AG09309 (cell line): Measurements from ENCODE around the gene DSEL.
A peak's percentile ranks its signal among the peaks of the same experiment; 100 is the strongest.

Experiments used
- DNase-seq: peaks from one replicate; pipeline ENCODE4 v3.0.0-alpha.2; 2010; ENCODE audit warnings: low read depth
- H3K4me3 ChIP-seq: 2 replicates; pipeline ENCODE4 v1.5.1; 2011; ENCODE audit warnings: mild to moderate bottlenecking, low read depth, low read length, moderate library complexity; ENCODE audit not compliant: control insufficient read depth
- CTCF ChIP-seq: IDR thresholded peaks from 2 replicates; pipeline ENCODE4 v1.5.1; 2011; ENCODE audit warnings: mild to moderate bottlenecking, low read depth, low read length, inconsistent platforms; ENCODE audit not compliant: insufficient read depth, control insufficient read depth; ENCODE audit errors: missing control alignments

DSEL gene

DNA sequence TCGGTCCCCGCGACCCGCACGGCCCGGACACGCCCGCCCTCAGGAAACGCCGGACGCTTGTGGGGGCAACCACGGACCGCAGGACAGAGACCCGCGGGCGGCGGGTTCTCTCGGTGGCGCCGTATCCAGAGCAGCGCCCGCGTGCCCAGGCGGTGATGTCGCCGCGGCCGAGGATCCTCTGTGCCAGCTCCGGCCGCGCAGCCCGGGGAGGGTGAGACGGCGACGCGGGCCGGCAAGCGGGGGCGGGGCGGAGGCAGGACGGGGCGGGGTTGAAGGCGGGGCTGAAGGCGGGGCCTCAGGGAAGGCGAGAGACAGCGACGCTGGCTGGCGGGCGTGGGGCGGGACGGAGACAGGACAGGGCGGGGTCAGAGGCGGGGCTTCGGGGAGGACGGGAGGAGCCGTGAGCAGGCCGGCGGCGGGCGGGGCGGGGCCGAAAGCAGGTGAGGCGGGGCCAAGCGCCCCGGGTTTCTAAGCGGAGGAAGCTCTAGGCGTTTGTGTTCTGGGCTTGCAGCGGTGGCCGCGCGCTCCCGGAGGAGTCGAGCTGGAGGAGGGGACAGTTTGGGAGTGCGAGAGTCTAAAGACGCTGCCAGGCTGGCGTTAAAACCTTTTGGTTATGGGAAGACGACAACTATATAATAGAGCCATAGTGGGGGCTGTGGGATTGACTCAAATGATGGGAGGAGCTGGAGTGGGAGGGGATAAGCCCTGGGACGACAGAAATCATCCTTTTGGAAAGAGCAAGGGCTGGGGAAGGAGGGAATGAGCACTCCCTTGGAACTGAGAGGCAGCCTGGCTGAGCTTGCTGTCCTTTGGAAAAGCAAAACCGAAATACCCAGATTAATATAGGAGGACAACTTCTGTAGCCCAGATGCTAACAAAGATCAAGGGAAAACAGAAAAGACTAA, at the start of gene DSEL:
TSS of gene DSEL (minus strand) at position 182 of the 905 bp plus-strand sequence. CDS start 2,112 bp downstream, outside the sequence.
- peak; percentile 71 for DNase-seq
- H3K4me3 ChIP-seq = peak within 1 kb of the TSS; percentile 90
- TF ChIP-seq CTCF = no peak

GRCh38 chr18:67553437-67553836, 36.9 kb upstream of the DSEL start:
- no peak overlapping the region for H3K4me3 ChIP-seq
- no peak for DNase-seq
- TF ChIP-seq CTCF = no peak

- no peak for TF ChIP-seq CTCF
- no peak overlapping the region for H3K4me3 ChIP-seq
- DNase-seq = no peak
These were observed 34.5 kb upstream of the DSEL start for GRCh38 chr18:67550872-67551520.

DNA sequence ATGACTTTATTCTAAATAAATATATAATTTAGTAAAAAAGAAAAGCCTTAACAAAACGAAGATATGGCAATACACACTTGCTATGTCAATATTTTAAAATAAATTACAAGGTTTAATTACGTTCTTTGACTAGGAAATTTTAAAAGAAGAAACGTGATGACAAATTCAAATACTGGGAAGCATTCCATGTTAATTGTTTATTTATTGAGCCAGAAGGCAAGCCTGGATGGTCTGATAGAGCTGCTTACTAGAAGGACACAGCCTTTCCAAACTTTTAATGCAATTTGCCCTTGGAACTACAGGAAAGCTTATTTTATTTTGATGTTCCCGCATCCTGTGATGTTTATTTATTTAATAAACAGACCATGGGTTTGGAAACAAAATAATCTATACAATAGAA, 33.4 kb upstream of the DSEL start:
- no peak overlapping the region for H3K4me3 ChIP-seq
- TF ChIP-seq CTCF = no peak
- DNase-seq = no peak

DNA sequence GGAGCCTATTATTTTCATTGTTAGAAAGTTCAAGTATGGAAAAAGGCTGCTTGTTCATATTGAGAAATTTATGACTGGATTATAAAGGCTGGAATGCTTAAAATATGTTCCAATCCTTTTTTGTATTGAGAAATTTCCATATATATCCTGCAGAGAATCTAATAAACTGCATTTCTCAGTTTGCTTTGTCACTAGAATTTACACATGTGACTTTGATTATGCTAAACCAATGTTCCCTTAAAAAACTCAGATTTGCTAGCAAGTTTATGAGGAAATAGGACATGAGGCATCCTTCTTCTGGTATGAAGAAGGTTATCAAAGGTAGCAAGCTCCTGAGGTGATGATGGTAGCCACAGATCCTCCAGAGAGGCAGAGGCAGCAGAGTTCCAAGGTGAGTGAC, 29.2 kb upstream of the DSEL start:
- DNase-seq = peak; percentile 14
- no peak for TF ChIP-seq CTCF
- H3K4me3 ChIP-seq = no peak overlapping the region

- no peak overlapping the region for H3K4me3 ChIP-seq
- TF ChIP-seq CTCF = no peak
- DNase-seq = no peak
These were observed 24.0 kb upstream of the DSEL start for GRCh38 chr18:67540559-67540958.
